NCI-H524 (cell line): ENCODE results near the gene RMDN3.

Source experiments
- DNase-seq, 2 experiments: peaks; one replicate each; lab custom pipeline; 2025; lab: John Stamatoyannopoulos, UW

The RMDN3 gene

DNA sequence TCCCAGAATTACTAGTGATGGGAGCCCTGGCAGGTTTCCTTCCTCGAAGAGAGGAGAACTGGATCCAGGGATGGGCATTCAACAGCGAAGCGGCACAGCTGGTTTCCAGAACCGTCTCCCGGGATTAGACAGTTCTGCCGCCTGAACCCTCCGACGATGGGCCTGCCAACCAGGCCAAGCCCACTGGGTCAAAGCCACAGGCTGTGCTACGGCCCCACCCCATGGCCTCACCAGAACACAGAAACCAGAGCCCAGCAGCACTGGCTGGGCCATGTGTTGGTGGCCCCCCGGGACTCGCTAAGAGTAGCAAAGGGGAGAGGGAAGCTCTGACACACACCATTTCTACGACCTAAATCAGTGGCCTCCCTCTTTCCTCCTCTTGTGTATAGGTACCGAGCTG lies 17.0 kb upstream of the RMDN3 start:
- no peak for DNase-seq

DNA sequence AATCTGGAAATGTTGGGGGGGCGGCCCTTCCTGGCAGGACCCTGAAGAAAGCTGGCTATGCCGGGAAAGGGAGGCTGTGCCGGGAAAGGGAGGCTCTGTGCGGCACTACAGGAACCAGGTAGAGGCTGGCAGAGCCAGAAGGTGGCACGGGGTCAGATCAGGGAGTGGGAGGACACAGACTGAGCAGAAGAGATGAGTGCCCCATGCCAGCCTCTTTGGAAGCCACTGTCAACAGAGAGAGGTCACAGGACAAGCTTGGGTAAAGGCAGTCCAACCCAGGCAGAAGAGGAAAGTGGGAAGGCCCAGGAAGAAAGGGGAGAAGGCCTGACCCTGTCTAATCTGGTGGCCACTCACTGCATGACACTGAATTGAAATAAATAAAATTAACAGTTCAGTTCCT lies 16.2 kb upstream of the RMDN3 start:
- DNase-seq: no peak

DNA sequence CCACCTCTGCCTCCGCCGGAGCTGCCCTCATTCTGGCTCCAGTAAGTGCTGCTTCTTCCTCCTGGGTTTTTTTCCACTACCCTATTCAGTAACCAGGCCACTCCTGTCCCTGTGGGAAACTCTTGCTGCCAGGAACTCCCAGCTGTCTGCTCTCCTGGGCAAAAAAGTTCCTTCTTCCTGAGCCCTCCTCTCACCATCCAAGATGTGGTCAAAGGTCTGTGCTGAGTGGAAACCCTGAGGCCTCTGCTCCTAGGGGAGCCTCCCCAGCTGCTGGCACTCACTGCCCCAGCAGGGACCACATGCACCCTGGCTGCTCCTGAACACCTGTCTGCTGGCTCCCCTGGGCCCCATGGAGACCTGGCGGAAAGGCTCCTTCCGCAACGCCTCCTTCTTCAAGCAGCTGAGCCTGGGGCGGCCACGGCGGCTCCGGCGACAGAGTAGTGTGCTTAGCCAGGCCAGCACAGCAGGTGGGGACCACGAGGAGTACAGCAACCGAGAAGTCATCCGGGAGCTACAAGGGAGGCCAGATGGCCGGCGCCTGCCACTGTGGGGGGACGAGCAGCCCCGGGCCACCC lies 15.2 kb upstream of the RMDN3 start:
- DNase-seq: peak; percentile 80 to 92

DNA sequence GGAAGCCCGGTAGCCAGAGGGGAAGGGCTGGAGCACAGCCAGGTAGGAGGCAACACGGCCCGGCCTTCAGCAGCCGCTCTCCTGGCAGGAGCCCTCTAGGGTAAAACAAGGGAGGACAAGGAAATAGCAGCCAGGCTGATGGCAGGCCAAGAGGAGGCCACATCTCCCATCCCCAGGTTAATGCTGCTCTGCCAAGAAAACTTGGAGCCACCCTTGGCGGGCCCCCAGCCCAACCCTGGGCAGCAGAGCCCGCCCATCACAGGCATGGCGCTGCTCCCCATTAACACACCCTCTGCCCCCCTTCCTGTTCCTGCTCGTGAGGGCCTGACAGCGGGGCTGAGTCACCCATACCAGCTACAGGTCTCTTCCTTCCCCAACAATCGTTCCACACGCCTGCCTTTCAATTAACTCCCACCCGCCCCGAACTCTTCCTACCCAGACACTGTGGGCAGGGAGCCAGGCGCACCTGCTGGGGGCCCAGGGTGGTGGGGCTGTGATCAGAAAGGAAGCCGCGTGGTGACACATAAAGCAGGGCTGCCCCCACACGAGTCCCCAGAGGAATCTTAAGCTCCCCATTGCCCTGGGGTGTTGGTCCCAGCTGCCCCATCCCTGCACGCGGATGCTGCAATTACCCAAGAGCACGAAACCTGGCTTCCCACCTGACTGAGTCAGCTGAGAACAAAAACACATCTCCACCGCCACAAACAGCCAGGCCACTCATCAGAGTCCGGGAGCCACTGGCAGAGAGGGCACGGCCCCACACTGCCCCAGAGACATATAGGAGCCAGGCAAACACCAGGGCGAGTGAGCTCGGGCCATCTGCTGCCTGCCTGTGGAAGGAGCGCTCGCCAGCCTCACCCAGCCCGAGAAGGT lies 14.5 kb upstream of the RMDN3 start, which contains the start of gene C15orf62:
Gene C15orf62 (plus strand): TSS at position 707 of the 873 bp plus-strand sequence. CDS start 516 bp downstream, outside the sequence.
- DNase-seq: peak; percentile 50 to 71

DNA sequence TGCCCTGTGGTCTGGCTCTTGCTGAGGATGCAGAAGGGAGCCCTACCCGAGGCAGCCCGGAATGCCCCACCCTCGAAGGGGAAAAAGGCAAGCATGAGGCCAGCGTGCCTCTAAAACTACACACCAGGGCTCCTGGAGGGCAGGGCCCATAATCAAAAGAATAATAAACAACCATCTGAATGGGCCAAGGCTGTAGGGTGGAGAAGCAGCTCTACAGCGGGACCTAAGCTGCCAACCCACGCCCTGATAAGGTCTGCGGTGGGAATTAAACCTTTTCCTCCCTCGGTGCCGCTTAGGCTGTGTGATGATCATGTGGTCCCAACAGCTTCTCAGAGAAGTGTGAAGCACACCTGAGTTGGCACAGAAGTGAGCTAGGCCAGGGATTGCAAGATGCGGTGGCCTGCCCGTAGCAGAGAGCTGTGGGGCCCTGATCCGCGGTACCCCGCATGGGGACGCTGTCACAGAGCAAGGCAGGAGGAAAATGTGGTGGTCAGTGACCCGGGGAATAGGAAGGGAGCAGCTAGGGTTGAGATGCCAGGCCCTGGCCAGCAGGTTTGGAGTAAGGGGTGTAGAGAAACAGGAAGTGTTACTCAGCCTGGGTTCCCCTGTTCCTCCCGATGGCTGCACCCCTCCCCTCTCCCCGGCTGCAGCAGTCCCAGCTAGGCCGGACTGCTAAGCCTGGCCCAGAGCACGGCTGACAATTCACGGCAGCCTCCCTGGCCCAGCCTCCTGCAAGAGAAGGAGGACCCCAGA lies 13.6 kb upstream of the RMDN3 start:
- DNase-seq: no peak

DNA sequence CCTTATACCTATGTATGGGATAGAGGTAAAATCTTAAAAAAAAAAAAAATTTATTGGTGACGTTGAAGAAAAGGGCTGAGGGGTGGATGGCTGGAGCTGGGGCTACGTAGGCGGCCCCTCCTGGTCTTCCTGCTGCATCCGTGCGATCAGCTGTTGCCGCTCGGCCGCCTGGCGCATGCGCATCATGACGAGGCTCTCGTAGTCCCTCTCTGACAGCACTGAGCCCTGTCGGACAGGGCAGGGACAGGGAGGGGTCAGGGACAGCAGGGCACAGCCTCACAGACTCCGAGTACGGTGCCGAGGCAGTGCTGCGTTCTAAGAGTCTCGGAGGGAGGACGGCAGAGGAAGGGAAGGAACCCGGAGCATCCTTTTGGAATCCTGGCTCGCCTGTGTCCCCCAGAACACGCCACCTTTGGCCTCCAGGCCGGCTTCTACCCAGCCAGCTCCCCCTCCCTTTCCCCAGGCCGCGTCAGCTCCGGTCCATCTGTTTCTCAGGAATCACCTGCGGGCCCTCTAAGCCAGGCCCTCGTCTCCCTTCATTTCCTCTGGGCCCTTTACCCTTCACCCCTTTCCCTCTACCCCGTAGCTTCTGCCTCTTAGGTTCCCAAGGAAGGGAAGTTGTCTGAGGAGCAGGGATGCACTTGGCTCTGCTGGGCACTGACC lies 12.9 kb upstream of the RMDN3 start:
- DNase-seq: no peak

DNA sequence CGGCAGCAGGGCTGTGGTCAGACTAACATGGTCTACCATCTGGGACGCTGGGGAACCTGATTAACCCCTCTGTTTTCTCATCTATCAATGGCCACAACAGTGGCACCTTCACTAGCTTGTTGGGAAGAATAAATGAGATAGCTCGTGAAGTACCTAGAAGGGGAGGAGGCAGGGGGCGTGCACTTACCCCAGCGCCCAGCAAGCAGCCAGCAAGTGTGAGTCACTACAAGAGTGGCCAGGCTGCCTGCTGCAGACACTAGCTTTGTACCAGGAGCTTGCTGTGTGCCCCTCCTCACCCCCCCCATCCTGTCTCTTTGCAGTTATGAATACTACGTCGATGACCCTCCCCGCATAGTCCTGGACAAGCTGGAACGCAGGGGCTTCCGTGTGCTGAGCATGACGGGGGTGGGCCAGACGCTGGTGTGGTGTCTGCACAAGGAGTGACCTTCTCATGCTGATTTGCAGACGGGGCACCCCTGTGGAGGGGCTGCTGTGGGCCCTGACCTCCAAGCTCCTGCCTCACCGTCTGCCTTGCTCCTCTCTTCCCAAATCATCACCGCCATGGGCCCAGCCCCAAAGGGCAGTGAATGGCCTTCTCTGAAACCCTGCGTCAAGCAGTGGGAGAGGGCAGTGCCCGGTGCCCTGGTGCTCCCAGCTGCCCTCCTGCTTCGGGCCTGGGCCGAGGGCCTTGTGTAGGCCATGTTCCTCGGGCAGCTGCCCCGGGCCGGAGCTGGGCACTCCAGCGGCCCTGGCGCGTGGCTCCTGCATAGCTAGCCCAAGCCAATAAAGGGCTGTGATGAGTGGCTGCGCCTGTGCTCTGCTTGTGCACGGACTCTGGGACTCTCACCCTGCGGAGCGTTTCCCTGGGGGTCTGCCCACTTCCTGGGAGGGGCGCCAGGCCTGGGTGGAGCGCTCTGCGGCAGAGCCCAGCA lies 12.1 kb upstream of the RMDN3 start:
- DNase-seq: no peak

DNA sequence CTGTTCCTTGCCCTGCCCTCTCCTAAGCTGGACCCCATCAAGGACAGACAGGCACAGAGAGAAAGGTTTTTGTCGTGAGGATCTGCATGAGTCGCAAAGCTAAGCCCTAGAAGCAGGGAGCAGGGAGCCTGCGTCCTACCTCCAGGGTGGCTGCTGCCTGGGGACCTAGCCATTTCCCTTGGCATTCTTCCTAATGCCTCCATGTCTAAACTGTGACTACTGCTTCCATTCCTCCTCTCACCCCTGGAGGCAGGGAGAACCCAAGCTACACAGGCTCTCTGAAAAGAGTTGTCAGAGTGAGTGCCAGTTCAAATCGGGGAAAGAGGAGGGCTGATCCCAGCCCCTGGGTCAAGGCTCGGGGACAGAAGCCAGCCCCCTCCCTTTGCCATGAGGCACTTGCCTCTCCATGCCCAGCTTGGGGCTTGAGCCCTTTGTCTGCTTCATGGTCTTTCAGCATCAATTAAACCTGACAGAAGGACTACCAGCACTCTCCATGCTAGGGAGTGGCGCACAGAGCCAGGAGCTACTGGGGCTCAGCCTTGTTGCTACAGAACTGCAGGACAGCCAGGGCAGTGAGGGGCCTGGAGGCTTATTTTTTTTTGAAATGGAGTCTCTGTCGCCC lies 11.3 kb upstream of the RMDN3 start:
- DNase-seq: no peak

DNA sequence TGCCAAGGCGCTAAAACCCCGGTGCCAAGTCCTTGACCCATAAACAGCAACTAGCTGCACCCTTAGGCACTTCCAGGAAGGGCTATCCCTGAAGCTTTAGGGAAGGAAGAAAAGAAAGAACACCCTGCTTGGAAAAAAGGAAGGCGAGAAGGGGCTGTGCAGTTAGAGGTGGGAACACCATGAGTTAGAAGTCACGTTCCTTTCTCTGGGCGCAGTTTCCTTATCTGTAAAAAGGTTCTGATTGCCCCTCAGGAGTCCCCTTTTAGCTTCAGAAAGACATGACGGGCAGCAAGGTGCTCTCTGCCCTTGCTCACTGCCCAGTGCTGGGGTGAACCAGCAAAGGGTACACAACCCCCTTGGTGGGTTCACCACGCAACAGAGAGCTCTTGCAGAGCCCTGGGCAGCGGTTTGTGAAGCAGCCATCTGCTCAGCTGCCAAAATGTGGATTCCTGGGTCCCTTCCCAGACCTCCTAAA lies 9.6 kb upstream of the RMDN3 start:
- DNase-seq: no peak

DNA sequence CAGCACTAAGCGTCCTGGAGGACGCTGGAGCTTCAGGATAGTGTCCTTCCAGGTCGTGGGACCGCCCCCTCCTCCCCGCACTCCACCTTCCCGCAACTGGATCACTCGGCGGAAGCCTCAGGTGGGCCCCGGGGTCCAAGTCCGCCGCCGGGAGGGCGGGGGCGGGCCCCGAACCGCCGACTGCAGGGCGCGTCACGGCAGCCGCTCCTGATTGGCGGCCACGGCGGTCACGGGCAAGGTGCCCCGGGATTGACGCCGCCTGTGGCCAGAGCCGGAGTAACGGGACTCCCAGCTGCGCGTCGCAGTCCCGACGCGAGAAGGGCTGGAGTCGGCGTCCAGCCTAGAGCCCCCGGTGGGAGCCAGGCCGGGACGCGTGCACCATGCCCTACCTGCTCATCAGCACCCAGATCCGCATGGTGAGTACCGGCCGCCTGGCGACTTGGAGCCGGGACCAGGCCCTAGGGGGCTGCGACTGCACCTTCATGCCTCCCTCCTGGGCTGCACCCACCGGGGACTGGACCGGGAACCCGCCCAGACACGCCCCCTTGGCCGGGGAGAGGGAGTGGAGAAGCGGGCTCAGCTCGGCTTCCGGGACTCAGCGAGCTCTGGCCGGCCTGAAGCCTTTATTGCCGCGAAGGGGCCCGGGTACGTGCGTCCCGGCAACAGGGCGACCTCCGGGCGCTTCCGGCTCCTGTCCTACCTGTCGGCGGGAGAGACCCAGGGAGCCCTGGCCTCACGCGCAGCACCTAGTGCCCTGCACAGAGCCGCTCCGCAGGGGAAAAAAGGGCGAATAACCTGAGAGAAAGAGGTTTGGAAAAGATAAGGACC lies 9.0 kb upstream of the RMDN3 start, which contains the start of gene GCHFR:
Gene GCHFR (plus strand): TSS at position 268 of the 828 bp plus-strand sequence. CDS start 113 bp downstream, at position 381.
- DNase-seq: peak in 1 of 2 experiments; percentile 53

DNA sequence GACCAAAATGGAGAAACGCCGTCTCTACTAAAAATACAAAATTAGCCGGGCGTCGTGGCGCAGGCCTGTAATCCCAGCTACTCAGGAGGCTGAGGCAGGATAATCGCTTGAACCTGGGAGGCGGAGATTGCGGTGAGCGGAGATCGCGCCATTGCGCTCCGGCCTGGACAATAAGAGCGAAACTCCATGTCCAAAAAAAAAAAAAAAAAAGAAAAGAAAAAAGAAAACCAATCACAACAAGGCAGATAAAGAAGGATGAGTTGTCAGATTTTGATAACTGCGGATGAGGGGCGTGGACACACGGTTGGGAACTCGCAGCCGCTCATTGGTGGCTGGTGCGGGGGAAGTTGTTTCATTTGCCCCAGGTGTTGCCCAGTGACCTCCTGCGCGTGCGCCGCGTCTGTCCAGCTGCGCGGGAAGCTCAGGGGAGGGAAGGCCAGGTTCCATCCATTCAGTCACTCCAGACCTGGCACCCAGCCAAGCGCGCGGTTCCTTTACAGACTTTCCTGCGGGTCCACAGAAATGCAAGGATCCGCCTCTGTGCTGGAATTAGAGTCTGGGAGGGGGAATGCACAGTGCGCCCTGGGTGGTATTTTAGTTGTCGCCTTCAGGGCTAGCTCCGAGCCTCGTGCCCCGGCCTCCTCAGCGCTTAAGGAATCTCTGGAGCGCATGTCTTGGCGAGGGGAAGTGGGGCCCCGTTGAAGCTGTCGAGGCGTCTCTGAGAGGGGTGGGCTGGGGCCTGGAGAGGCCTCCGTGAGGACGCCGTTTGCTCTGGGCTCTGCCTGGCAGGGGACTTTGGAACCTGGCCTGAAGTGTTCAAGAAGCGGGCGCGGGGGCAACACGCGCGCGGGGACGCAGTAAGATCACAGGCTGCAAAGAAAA lies 8.1 kb upstream of the RMDN3 start:
- DNase-seq: peak; percentile 63 to 81

DNA sequence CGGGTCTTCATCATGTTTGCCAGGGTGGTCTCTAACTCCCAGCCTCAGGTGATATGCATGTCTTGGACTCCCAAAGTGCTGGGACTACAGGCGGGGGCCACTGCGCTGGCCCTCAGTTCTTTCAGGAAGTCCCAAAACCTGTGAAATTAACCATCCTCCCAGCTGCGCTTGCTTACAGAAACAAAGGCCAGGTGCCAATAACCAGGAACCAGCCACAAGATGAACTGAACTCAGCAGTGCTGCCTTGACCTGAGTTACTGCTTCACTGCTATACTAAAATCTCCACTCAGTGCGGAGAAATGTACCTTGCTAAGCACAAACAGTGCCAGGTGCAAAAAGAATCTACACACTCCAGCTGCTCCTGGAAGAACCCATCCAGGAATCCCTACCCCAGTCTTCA lies 4.9 kb upstream of the RMDN3 start:
- no peak for DNase-seq

DNA sequence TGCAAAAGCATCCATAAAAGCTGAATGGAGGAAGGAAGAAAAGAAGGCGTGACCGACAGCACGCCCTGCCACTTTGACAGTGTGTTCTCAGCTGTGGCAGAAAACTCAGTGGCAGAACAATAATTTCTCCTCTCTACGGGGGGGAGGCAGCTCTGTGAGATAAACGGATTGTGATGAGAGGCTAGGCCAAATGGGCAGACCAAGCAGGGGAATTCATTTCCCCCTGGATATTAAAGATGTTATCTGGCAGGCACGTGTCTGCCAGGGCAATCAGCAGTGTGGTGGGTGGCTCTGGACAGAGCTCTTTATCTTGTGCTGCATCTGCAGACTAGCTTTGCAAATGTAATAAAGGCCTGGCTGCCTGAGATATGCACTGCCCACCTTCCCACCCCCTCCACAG lies 1.9 kb upstream of the RMDN3 start:
- DNase-seq: no peak

DNA sequence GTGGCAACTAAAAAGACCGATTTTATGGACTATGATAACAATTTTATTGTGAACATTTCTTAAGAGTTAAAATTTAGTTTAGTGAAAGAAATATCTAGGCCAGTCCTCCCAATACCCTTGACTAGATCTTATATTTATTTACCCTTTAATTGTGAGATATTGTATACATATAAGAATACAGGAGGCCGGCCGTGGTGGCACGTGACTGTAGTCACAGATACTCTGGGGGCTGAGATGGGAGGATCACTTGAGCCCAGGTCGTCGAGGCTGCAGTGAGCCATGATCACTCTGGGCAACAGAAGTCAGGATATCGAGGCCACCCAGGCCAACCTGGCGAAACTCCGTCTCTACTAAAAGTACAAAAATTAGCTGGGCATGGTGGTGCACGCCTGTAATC lies 756 bp upstream of the RMDN3 start:
- DNase-seq: no peak

DNA sequence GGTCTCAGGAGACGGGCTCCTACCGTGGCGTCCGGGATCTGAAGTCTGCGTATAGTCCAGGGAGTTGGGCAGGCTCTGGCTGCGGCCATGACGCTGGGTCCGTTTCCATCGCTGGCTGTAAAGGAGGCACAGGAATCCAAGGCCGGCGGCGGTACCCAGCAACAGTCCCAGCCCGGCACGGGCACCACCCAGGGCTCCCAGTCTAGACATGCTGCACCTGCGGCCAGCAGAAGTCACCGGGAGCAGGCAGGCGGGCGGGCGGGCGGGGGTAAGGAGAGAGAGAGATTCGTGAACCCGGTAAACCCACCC lies 526 bp downstream of the RMDN3 start:
- no peak for DNase-seq

DNA sequence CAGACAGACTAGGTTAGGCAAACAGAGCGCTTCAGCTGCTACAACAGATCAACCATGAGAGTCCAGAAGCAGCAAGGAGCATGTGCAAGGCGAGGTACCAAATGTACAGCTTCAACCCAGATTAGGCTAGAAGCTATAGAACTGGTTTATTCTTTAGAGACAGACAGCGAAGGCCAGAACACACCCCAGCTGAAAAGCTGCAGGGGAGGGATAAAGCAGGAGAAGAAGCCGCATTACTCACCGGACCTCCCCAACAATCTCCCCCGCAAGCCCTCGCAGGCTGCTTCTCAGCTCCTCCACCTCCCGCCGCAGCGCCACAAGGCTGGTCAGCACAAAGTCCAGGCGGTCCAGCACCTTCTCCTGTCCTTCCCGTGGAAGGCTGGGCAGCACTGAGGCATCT lies 3.3 kb downstream of the RMDN3 start:
- DNase-seq: no peak

DNA sequence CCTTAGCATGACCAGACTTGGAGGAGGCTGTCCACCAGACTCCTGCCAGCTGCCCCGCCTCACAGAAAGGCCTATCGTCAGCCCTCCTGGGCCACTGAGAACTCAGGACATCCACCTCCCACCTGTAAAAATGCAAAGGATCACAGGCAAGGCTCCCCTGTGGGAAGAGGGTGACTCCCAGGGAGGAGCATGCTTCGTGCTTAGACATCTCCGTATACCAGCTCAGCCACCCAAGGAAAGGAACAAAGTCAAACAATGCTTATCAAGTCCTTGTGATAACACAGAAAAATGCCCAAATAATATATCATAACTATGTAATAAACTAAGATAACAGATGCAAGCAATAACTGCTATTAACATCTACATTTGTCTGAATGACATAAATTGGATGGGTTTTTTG lies 4.2 kb downstream of the RMDN3 start:
- no peak for DNase-seq

DNA sequence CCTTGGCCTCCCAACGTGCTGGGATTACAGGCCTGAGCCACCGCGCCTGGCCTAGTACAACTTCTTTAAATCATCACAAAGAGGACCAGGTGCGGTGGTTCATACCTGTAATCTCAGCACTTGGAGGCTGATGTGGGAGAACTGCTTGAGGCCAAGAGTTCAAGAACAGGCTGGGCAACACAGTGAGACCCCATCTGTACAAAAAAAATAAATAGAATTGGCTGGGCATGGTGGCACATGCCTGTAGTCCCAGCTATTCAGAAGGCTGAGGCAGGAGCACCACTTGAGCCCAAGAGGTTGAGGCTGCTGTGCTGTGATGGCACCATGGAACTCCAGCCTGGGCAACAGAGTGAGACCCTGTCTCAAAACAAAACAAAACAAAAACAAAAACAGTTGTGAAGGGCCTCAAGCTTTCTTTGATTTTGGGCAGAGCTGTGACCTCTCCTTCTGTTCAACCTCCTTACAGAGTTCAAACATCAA lies 5.9 kb downstream of the RMDN3 start:
- no peak for DNase-seq
